Measurements from ENCODE around the gene COL27A1. TPM values are rescaled to one million over a fixed set of nuclear protein-coding genes. Genes with fewer than 3 reads are reported as not detected.

The COL27A1 gene
- total RNA-seq, 1 donor from 2014 or later = 20.3 TPM

DNA sequence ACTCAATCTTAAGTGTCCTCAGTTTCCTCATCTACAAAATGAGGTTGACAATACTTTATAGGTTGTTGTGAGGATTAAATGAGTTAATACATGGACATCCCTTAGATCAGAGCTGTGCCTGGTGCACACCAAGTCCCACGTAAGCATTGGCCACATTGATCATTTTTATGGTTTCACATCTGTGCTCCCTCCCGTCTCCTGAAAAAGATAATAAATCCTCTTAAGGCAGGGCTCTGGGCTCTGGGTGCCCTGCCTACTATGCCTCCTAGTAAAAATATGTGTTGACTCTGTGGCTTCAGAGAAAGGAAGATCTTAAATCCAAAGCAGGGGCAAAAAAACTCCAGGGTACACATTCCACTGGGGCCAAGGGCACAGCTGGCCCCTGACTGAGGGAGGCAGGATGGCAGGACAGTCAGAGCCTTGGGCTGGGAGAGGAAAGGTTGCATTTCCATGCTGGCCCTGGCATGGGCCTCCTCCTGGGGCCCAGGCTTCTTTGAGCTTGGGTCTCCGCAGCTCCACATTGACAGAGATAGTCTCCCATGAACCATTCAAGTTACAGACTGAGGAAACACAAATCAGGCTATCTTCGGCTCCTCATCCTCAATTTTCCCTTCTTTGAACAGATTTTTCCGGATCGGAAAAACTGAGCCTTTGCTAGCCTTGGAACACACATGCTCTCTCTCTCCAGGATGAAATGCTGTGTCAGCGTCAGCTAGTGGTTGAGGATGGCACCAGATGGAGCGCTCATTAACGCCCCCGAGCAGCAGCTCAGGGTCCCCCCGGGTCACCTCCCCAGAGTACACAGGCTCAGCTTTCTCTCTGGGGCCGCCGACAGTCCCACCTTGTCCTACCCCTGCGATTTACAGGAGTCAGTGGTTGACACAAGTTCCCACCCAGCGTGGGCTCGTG lies 33.9 kb upstream of the COL27A1 start:
- TF ChIP-seq, protein P1, sequence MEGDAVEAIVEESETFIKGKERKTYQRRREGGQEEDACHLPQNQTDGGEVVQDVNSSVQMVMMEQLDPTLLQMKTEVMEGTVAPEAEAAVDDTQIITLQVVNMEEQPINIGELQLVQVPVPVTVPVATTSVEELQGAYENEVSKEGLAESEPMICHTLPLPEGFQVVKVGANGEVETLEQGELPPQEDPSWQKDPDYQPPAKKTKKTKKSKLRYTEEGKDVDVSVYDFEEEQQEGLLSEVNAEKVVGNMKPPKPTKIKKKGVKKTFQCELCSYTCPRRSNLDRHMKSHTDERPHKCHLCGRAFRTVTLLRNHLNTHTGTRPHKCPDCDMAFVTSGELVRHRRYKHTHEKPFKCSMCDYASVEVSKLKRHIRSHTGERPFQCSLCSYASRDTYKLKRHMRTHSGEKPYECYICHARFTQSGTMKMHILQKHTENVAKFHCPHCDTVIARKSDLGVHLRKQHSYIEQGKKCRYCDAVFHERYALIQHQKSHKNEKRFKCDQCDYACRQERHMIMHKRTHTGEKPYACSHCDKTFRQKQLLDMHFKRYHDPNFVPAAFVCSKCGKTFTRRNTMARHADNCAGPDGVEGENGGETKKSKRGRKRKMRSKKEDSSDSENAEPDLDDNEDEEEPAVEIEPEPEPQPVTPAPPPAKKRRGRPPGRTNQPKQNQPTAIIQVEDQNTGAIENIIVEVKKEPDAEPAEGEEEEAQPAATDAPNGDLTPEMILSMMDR (conservative IDR thresholded peaks at IDR 0.05) = no peak
- Mint-ChIP-seq H3K9me3 (no peaks in the 10 kb centered on the region), H3K36me3 (ENCODE audit: low read depth) (no peaks in the 10 kb centered on the region), H3K27ac (ENCODE audit: unreplicated experiment) (peak overlapping the region; percentile 53), H3K4me3 (no peak overlapping the region), H3K27me3 (ENCODE audit: low read depth) (peaks cover 3% of the 10 kb centered on the region), H3K4me1 (peaks cover 29% of the 10 kb centered on the region)
- DNase-seq (ENCODE audit: low read depth, low spot score) = no peak

DNA sequence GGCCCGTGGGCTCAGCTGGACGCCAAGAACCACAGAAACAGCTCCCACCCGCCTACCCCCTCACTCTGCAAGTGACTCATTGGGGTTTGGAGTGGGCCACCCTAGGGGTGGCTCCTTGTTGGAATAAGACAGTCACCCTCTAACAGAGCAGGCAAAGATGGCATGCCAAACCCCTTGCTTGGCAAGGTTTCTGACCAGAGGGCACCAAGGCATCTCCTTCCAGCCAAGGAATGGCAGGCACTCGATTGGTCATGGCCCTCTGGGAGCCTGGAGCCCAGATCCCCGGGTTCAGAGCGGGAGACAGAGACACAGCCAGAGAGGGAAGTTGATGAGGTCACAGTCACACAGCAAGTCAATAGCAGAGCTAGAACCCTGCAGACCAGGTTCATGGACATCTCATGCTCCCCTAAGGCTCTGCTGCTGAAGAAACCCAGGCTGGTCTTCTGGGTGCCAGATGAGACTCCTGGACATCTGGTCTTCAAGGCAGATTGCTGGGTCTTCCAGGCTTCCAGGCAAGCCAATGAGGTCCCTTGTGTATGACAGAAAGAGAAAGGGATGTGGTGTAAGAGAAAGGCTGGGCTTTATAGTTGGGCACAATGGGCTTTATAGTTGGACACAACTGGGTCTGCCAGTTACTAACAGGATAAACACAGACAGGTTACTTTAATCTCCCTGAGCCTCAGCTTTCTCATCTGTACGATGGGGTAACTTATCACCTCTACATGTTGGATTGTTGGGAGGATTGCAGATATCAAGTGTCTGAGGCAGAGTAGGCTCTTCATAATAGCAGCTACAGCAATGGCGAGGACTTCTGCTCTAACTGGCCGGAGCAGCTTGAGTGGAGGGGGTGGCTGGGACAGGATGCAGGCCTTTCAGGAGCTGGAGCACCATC lies 33.0 kb upstream of the COL27A1 start:
- H3K9me3 Mint-ChIP-seq = no peaks in the 10 kb centered on the region
- no peak overlapping the region for H3K4me3 Mint-ChIP-seq
- peaks cover 3% of the 10 kb centered on the region for H3K27me3 Mint-ChIP-seq (ENCODE audit: low read depth)
- peaks cover 24% of the 10 kb centered on the region for H3K4me1 Mint-ChIP-seq
- DNase-seq (ENCODE audit: low read depth, low spot score) = no peak
- no peak overlapping the region for H3K27ac Mint-ChIP-seq (ENCODE audit: unreplicated experiment)
- H3K36me3 Mint-ChIP-seq (ENCODE audit: low read depth) = no peaks in the 10 kb centered on the region
- TF ChIP-seq, protein P1 (conservative IDR thresholded peaks at IDR 0.05) = no peak

DNA sequence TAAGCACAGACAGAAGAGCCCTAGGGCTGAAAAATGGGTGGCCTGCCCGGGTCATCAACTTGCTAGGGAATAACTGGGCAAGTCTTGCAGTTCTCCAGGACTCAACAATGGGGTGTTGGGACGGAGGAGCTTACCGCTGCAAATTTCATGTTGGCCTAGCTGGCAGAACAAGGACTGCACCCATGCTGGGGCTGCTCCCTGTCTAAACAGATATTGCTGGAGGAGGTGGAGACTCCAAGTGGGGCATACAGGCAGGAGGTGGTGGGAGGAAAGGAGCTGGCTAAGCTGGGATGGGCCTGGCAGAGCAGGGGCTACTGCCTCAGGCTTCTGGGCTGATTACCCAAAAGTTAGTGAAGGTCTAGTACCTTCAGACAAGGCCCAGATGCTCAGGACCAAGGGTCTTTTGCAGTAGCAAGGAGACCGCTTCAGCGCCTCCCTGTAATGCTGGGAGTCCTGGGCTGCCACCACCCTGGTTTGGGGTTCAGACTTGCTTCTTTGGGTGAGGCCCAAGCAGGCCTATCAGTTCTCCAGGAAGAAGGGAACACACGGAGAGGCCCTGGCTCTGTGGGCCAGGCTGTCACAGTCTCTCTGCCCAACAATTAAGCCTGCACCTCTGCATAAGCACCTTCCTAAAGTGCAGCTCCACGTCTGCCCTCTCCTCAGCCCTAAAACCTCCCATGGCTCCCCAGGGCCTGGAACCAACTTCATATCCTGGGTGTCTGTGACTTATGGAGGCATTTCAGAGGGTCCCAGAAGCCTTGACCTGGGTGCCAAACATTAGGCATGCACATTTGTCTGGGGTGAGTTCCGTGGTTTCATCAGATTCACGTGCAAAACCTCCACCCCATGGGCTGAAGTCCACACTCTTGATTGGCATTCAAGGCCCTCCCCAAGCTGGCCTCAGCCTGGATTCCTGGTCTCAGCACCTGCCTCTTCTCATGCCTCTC lies 32.0 kb upstream of the COL27A1 start:
- H3K27ac Mint-ChIP-seq (ENCODE audit: unreplicated experiment) = no peak overlapping the region

DNA sequence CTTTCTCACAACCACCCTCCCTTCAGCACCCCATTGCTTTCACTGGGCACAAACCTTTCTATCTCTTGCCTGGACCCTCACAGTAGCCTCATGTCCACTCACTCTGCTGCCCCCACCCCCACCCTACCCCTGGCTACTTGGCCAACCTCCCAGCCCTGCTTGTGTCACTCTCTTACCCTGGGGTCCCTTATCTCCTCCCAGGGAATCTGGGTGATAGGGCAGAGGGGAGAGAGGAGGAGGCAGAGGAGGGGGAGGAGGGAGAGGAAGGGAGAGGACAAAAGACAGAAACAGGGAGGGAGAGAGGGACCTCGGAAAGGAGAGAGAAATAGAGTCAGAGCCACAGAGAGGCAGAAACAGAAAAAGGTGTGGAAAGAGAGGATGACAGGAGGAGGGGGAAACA lies 31.2 kb upstream of the COL27A1 start:
- H3K27me3 Mint-ChIP-seq (ENCODE audit: low read depth) = peaks cover 3% of the 10 kb centered on the region

More for the DNA sequence above, 32.0 kb upstream of the COL27A1 start:
- Mint-ChIP-seq H3K36me3 (ENCODE audit: low read depth) (no peaks in the 10 kb centered on the region), H3K4me3 (no peak overlapping the region), H3K4me1 (peaks cover 15% of the 10 kb centered on the region), H3K27me3 (ENCODE audit: low read depth) (peaks cover 3% of the 10 kb centered on the region), H3K9me3 (no peaks in the 10 kb centered on the region)
- TF ChIP-seq, protein P1 (conservative IDR thresholded peaks at IDR 0.05) = no peak
- no peak for DNase-seq (ENCODE audit: low read depth, low spot score)

More for the DNA sequence above, 31.2 kb upstream of the COL27A1 start:
- no peak for DNase-seq (ENCODE audit: low read depth, low spot score)
- H3K9me3 Mint-ChIP-seq = no peaks in the 10 kb centered on the region
- no peaks in the 10 kb centered on the region for H3K36me3 Mint-ChIP-seq (ENCODE audit: low read depth)
- H3K4me3 Mint-ChIP-seq = no peak overlapping the region
- H3K4me1 Mint-ChIP-seq = peaks cover 8% of the 10 kb centered on the region
- peak overlapping the region; percentile 31 for H3K27ac Mint-ChIP-seq (ENCODE audit: unreplicated experiment)
- TF ChIP-seq, protein P1 (conservative IDR thresholded peaks at IDR 0.05) = no peak
